ENCODE measurements around the gene HMCN1. TPM values are rescaled to one million over a fixed set of nuclear protein-coding genes. Genes with fewer than 3 reads are reported as not detected.
"Not testable (repeated sequence)": the region's sequence is repeated elsewhere in the genome, so short reads cannot be mapped to it uniquely, and the experiment has no call there.

HMCN1 gene
- total RNA-seq, 2 experiments from 2014 or later: under 0.01 TPM; not detected in 1

- DNase-seq: no peak
- H3K4me1 Mint-ChIP-seq: no peaks in the 10 kb centered on the region
- no peak overlapping the region for H3K4me3 Mint-ChIP-seq
- H3K27me3 Mint-ChIP-seq: peaks cover 3% of the 10 kb centered on the region
- ChIA-PET CTCF (no interaction called here), POLR2A (no interaction called here)
- no peaks in the 10 kb centered on the region for H3K9me3 Mint-ChIP-seq
- H3K36me3 Mint-ChIP-seq (ENCODE audit: low read depth): no peaks in the 10 kb centered on the region
- no peak overlapping the region for H3K27ac Mint-ChIP-seq
Measured at GRCh38 chr1:186152227-186152619, 418.0 kb downstream of the HMCN1 start.

DNA sequence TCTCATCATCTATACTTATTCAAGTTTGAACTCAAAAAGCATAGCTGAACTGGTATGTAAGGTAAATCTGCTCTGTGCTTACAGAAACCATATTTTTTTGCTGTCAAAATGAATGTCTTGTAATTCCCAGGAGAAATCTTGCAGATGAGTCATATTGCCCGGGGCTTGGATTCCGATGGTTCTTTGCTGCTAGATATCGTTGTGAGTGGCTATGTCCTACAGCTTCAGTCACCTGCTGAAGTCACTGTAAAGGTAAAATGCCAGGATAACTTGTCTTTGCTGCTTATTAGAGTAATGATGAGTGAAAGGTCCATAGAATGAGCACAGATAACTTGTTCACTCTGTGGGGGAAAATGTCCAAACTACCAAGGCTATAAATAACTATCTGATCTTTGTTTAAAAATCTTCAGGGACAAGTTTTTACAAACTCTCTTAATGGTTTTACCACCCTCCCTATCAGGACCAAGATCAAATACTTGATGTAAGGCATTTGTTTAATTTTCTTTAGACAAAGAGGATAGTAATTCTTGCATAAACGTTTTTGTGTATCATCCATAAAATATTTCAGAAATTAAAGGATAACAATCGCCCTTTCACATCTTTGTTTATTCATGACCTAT is 418.5 kb downstream of the HMCN1 start:
- no peaks in the 10 kb centered on the region for H3K9me3 Mint-ChIP-seq
- DNase-seq: no peak
- H3K4me3 Mint-ChIP-seq: no peak overlapping the region
- no peak overlapping the region for H3K27ac Mint-ChIP-seq
- CTCF ChIA-PET: no interaction called here
- POLR2A ChIA-PET: no interaction called here
- H3K4me1 Mint-ChIP-seq: no peaks in the 10 kb centered on the region
- H3K36me3 Mint-ChIP-seq (ENCODE audit: low read depth): no peaks in the 10 kb centered on the region
- H3K27me3 Mint-ChIP-seq: peaks cover 3% of the 10 kb centered on the region

DNA sequence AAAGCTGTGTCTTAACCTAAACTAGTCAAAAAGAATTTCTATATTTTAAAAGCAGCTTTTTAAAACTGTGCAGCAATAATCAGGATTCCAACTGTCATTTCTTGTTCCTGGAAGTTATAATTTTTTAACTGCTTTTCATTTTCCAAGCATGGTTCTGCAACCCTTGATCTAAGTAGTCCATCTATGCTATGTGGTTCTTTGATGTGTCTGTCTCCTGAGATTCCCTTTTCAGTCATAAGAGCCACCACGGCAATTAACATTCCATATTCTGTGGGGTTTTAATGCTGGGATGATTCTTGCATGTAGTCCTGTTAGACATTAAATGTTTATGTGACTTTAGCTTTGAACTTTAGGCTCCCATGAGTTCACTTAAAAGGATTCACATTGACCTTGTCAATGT is 420.5 kb downstream of the HMCN1 start:
- Mint-ChIP-seq H3K4me3 (no peak overlapping the region), H3K36me3 (ENCODE audit: low read depth) (no peaks in the 10 kb centered on the region), H3K4me1 (no peaks in the 10 kb centered on the region), H3K27me3 (peaks cover 3% of the 10 kb centered on the region), H3K27ac (no peak overlapping the region), H3K9me3 (no peaks in the 10 kb centered on the region)
- ChIA-PET POLR2A (no interaction called here), CTCF (no interaction called here)
- no peak for DNase-seq

DNA sequence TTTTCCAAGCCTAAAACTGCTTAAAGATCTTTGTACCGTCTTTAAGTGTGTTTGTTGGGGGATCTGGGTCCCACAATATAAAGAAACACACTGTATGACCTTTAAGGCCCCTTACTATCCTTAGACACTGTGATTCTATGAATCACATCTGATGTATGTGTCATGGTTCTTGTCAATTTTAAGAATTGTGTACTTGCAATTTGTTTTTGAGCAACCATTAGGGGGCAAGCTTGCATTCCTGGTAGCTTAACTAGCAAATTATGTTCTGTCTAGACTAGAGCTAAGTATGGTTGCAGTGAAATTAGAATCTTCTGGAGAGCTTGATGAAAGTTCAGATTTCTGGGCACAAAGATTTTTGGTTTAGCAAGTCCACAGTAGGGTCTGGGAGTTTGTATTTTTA is 421.4 kb downstream of the HMCN1 start:
- ChIA-PET POLR2A (no interaction called here), CTCF (no interaction called here)
- H3K9me3 Mint-ChIP-seq: no peaks in the 10 kb centered on the region
- DNase-seq: no peak
- no peak overlapping the region for H3K4me3 Mint-ChIP-seq
- H3K36me3 Mint-ChIP-seq (ENCODE audit: low read depth): no peaks in the 10 kb centered on the region
- H3K27ac Mint-ChIP-seq: no peak overlapping the region
- H3K4me1 Mint-ChIP-seq: no peaks in the 10 kb centered on the region
- H3K27me3 Mint-ChIP-seq: peaks cover 3% of the 10 kb centered on the region

- H3K4me3 Mint-ChIP-seq, H3K27ac Mint-ChIP-seq: not testable (repeated sequence)
Measured at GRCh38 chr1:186162895-186163294, 428.7 kb downstream of the HMCN1 start.

GRCh38 chr1:186164773-186165172 is 430.6 kb downstream of the HMCN1 start:
- H3K36me3 Mint-ChIP-seq (ENCODE audit: low read depth): no peaks in the 10 kb centered on the region
- H3K27me3 Mint-ChIP-seq: no peaks in the 10 kb centered on the region
- no peaks in the 10 kb centered on the region for H3K4me1 Mint-ChIP-seq
- ChIA-PET CTCF (no interaction called here), POLR2A (no interaction called here)
- no peak overlapping the region for H3K4me3 Mint-ChIP-seq
- peaks cover 7% of the 10 kb centered on the region for H3K9me3 Mint-ChIP-seq
- no peak for DNase-seq
- no peak overlapping the region for H3K27ac Mint-ChIP-seq

More at GRCh38 chr1:186162895-186163294, 428.7 kb downstream of the HMCN1 start:
- H3K36me3 Mint-ChIP-seq (ENCODE audit: low read depth); H3K9me3 Mint-ChIP-seq; POLR2A ChIA-PET; H3K27me3 Mint-ChIP-seq; H3K4me1 Mint-ChIP-seq; DNase-seq; CTCF ChIA-PET: not testable (repeated sequence)

DNA sequence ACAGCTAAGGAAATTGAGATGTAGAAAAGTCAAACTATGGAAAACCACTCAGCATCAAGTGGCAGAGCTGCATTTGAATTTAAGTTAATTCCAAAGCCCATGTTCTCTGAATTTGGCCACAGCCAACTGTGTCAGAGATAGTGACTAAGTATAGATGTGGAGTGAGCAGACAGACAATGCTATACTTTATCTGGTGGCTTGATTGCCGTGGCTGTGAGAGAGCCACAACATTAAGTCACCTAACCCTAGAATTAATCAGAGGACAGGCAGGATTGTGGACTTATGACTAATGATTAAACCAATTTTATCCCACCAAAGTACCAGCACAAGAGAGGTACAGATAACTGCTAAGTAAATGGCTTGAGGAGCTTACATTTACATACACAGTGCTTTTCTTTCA is 431.1 kb downstream of the HMCN1 start:
- ChIA-PET CTCF (no interaction called here), POLR2A (no interaction called here)
- no peak for DNase-seq
- H3K9me3 Mint-ChIP-seq: peaks cover 7% of the 10 kb centered on the region
- no peaks in the 10 kb centered on the region for H3K4me1 Mint-ChIP-seq
- no peak overlapping the region for H3K4me3 Mint-ChIP-seq
- H3K27me3 Mint-ChIP-seq: no peaks in the 10 kb centered on the region
- no peaks in the 10 kb centered on the region for H3K36me3 Mint-ChIP-seq (ENCODE audit: low read depth)
- no peak overlapping the region for H3K27ac Mint-ChIP-seq

- no peaks in the 10 kb centered on the region for H3K27me3 Mint-ChIP-seq
Measured at GRCh38 chr1:186167096-186167668, 433.0 kb downstream of the HMCN1 start.

GRCh38 chr1:186175588-186175987 is 441.4 kb downstream of the HMCN1 start:
- no peak overlapping the region for H3K4me3 Mint-ChIP-seq
- peaks cover 6% of the 10 kb centered on the region for H3K27me3 Mint-ChIP-seq
- CTCF ChIA-PET: interaction anchor here (0.6 kb wide), 1 partner anchor 233 kb away, joined by 3 read pairs; no protein-coding TSS in a partner anchor
- no peak overlapping the region for H3K27ac Mint-ChIP-seq
- POLR2A ChIA-PET: no interaction called here
- no peak for DNase-seq
- no peaks in the 10 kb centered on the region for H3K4me1 Mint-ChIP-seq
- peaks cover 2% of the 10 kb centered on the region for H3K9me3 Mint-ChIP-seq
- no peaks in the 10 kb centered on the region for H3K36me3 Mint-ChIP-seq (ENCODE audit: low read depth)

More at GRCh38 chr1:186167096-186167668, 433.0 kb downstream of the HMCN1 start:
- Mint-ChIP-seq H3K4me1 (no peaks in the 10 kb centered on the region), H3K4me3 (no peak overlapping the region), H3K36me3 (ENCODE audit: low read depth) (no peaks in the 10 kb centered on the region), H3K9me3 (peaks cover 7% of the 10 kb centered on the region), H3K27ac (no peak overlapping the region)
- POLR2A ChIA-PET: no interaction called here
- CTCF ChIA-PET: no interaction called here
- DNase-seq: no peak

DNA sequence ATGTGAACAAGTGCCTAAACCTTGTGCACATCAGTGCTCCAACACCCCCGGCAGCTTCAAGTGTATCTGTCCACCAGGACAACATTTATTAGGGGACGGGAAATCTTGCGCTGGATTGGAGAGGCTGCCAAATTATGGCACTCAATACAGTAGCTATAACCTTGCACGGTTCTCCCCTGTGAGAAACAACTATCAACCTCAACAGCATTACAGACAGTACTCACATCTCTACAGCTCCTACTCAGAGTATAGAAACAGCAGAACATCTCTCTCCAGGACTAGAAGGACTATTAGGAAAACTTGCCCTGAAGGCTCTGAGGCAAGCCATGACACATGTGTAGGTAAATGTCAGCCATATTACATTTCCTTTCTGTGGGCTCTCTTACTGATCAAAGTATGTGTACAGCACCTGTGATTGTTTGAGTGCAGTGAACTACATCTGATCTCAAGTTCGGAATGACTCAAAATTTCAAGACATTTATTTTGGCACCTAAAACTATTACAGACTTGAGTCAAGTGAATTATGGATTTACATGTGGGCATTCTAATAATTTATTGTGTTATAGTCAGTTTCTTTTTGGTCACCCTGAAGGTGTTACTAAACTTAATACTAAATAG is 444.3 kb downstream of the HMCN1 start:
- Mint-ChIP-seq H3K27me3 (peaks cover 6% of the 10 kb centered on the region), H3K36me3 (ENCODE audit: low read depth) (no peaks in the 10 kb centered on the region), H3K9me3 (peaks cover 2% of the 10 kb centered on the region), H3K27ac (no peak overlapping the region), H3K4me1 (no peaks in the 10 kb centered on the region), H3K4me3 (no peak overlapping the region)
- ChIA-PET POLR2A (no interaction called here), CTCF (no interaction called here)
- DNase-seq: no peak

- peaks cover 3% of the 10 kb centered on the region for H3K27me3 Mint-ChIP-seq
- H3K9me3 Mint-ChIP-seq: peaks cover 2% of the 10 kb centered on the region
- DNase-seq: no peak
- H3K27ac Mint-ChIP-seq: no peak overlapping the region
- no peak overlapping the region for H3K4me3 Mint-ChIP-seq
- ChIA-PET POLR2A (no interaction called here), CTCF (no interaction called here)
- H3K36me3 Mint-ChIP-seq (ENCODE audit: low read depth): no peaks in the 10 kb centered on the region
- peaks cover 1% of the 10 kb centered on the region for H3K4me1 Mint-ChIP-seq
Measured at GRCh38 chr1:186179231-186179630, 445.0 kb downstream of the HMCN1 start.

DNA sequence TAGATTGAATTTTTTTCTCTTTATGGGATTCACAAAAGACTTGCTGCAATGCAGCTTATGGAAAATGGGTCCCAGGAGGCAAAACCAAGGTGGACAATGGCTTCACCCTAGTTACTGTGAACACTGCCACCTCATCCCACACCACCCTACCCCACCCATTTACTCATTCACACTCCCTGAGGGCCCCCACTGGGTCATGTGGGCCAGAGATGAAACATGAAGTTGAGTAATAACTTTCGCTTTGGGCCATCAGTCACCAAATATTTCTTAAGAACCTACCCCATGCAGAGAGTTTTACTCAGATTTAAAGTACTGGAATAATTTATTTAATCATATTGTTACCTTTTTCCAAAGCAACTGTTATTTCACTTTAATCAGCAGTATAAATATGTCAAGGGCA is 449.0 kb downstream of the HMCN1 start:
- CTCF ChIA-PET: no interaction called here
- no peak overlapping the region for H3K4me3 Mint-ChIP-seq
- DNase-seq: no peak
- H3K36me3 Mint-ChIP-seq (ENCODE audit: low read depth): no peaks in the 10 kb centered on the region
- no peak overlapping the region for H3K27ac Mint-ChIP-seq
- H3K4me1 Mint-ChIP-seq: peaks cover 5% of the 10 kb centered on the region
- POLR2A ChIA-PET: no interaction called here
- no peaks in the 10 kb centered on the region for H3K9me3 Mint-ChIP-seq
- no peaks in the 10 kb centered on the region for H3K27me3 Mint-ChIP-seq

DNA sequence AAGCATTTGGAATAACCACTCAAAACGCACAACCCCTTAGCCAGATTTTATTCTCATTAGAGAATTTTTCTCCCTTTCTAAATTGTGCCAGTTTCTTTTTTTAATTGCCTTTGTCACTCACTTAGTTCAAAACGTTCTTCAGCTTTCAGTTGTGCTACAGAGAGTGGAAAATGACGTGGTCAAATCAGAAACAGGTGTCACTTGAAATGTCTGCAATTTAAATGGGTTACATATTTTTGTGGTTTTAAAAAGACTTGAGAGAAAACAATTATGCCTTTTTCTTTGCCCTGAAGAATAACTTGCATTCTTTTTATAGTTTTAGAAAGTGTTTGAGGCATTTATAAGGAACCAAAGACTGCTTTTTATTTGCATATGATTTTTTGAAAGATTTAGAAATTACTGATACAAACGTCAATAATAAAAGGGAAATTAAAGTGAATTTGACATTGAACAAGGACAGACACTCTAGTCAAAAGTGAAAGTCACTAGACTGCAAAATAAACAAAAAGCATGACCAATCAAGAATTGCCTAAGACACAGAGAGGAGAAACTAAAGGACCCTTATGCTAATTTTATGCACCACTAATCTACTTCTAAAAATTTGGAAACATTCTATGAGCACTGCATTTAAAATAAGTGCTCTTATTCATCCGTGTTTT is 449.9 kb downstream of the HMCN1 start:
- Mint-ChIP-seq H3K4me3 (no peak overlapping the region), H3K9me3 (no peaks in the 10 kb centered on the region), H3K27me3 (no peaks in the 10 kb centered on the region), H3K4me1 (peaks cover 5% of the 10 kb centered on the region), H3K27ac (no peak overlapping the region), H3K36me3 (ENCODE audit: low read depth) (no peaks in the 10 kb centered on the region)
- ChIA-PET CTCF (no interaction called here), POLR2A (no interaction called here)
- no peak for DNase-seq

GRCh38 chr1:186186251-186186650 is 452.1 kb downstream of the HMCN1 start:
- H3K4me3 Mint-ChIP-seq; H3K4me1 Mint-ChIP-seq; DNase-seq; H3K27ac Mint-ChIP-seq; H3K36me3 Mint-ChIP-seq (ENCODE audit: low read depth); CTCF ChIA-PET; POLR2A ChIA-PET; H3K27me3 Mint-ChIP-seq; H3K9me3 Mint-ChIP-seq: not testable (repeated sequence)
